Stimulated activated CD4-positive, alpha-beta T cell treated with anti-CD3 and anti-CD28 coated beads, Interleukin-2, amount 100 ng/mL, for 48 hours (primary cell): ENCODE measurements around the gene DLGAP1.
"Not testable (repeated sequence)": the region's sequence is repeated elsewhere in the genome, so short reads cannot be mapped to it uniquely, and the experiment has no call there.

Experiments
- DNase-seq, 2 donors: peaks; one replicate each; pipeline ENCODE4 v3.0.0-alpha.2; 2020

The DLGAP1 gene

GRCh38 chr18:3595369-3596273 lies 859.5 kb downstream of the DLGAP1 start:
- DNase-seq = no peak

- no peak for DNase-seq
Measured at GRCh38 chr18:3594760-3595368, 860.2 kb downstream of the DLGAP1 start.

- DNase-seq = peak; percentile 85 to 90
Measured at GRCh38 chr18:3593904-3594759, 861.0 kb downstream of the DLGAP1 start.

GRCh38 chr18:3593381-3593903 lies 861.7 kb downstream of the DLGAP1 start:
- DNase-seq = no peak

- DNase-seq = no peak
Measured at GRCh38 chr18:3592864-3593263, 862.2 kb downstream of the DLGAP1 start.

- no peak for DNase-seq
Measured at GRCh38 chr18:3590096-3590630, 864.9 kb downstream of the DLGAP1 start.

GRCh38 chr18:3585656-3586509 lies 869.2 kb downstream of the DLGAP1 start:
- DNase-seq = peak; percentile 70 to 71

- DNase-seq = no peak
Measured at GRCh38 chr18:3584897-3585460, 870.1 kb downstream of the DLGAP1 start.

- no peak for DNase-seq
Measured at GRCh38 chr18:3584266-3584861, 870.7 kb downstream of the DLGAP1 start.

GRCh38 chr18:3583873-3584247 lies 871.2 kb downstream of the DLGAP1 start:
- no peak for DNase-seq

GRCh38 chr18:3583106-3583872 lies 871.8 kb downstream of the DLGAP1 start:
- not testable (repeated sequence) for DNase-seq

GRCh38 chr18:3581890-3582289 lies 873.2 kb downstream of the DLGAP1 start:
- no peak for DNase-seq

GRCh38 chr18:3580523-3581025 lies 874.5 kb downstream of the DLGAP1 start:
- DNase-seq = not testable (repeated sequence)

- no peak for DNase-seq
Measured at GRCh38 chr18:3579701-3580100, 875.4 kb downstream of the DLGAP1 start.

GRCh38 chr18:3578621-3579020 lies 876.5 kb downstream of the DLGAP1 start:
- DNase-seq = no peak

GRCh38 chr18:3577281-3577855 lies 877.7 kb downstream of the DLGAP1 start:
- no peak for DNase-seq

GRCh38 chr18:3572761-3573160 lies 882.3 kb downstream of the DLGAP1 start:
- DNase-seq = no peak

- DNase-seq = no peak
Measured at GRCh38 chr18:3566851-3567250, 888.3 kb downstream of the DLGAP1 start.

GRCh38 chr18:3560755-3561154 lies 894.4 kb downstream of the DLGAP1 start:
- DNase-seq = no peak
